Mammary epithelial cell (primary cell): ENCODE measurements around the gene MRPL41.

Experiments used
- EZH2 ChIP-seq: IDR thresholded peaks from 2 replicates; pipeline ENCODE4 v1.6.1; 2012; ENCODE audit warnings: low read length, inconsistent platforms, borderline replicate concordance
- TF ChIP-seq, protein P1 (sequence below), 2 donors: IDR thresholded peaks in 1 of 2; conservative IDR thresholded peaks in 1 of 2; 2 replicates each; pipeline ENCODE4 v1.5.1; 2011 to 2012; ENCODE audit warnings: inconsistent platforms in 2 of 2, low read length in 2 of 2, mild to moderate bottlenecking in 2 of 2, control low read depth in 1 of 2, low read depth in 1 of 2; ENCODE audit not compliant: insufficient read depth in 1 of 2; ENCODE audit errors: extremely low read depth in 1 of 2

DNA sequence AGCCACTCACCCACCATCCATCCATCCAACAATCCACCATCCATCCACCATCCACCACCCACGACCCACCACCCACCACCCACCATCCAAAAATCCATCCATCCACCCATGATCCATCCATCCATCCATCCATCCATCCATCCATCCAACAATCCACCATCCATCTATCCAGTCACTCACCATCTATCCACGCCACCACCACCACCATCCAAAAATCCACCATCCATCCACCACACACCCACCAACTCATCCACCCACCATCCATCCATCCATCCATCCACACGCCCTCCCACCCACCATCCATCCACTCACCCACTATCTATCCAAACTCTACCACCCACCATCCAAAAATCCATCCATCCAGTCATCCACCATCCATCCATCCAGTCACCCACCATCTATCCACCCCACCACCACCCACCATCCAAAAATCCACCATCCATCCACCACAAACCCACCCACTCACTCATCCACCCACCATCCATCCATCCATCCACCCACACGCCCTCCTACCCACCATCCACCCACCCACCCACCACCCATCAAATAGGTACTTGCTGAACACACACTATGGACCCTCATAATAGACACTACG is 18.0 kb downstream of the MRPL41 start:
- TF ChIP-seq, protein P1, sequence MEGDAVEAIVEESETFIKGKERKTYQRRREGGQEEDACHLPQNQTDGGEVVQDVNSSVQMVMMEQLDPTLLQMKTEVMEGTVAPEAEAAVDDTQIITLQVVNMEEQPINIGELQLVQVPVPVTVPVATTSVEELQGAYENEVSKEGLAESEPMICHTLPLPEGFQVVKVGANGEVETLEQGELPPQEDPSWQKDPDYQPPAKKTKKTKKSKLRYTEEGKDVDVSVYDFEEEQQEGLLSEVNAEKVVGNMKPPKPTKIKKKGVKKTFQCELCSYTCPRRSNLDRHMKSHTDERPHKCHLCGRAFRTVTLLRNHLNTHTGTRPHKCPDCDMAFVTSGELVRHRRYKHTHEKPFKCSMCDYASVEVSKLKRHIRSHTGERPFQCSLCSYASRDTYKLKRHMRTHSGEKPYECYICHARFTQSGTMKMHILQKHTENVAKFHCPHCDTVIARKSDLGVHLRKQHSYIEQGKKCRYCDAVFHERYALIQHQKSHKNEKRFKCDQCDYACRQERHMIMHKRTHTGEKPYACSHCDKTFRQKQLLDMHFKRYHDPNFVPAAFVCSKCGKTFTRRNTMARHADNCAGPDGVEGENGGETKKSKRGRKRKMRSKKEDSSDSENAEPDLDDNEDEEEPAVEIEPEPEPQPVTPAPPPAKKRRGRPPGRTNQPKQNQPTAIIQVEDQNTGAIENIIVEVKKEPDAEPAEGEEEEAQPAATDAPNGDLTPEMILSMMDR (conservative IDR thresholded peaks at IDR 0.05 in 1 of 2, IDR thresholded peaks at IDR 0.05 in 1 of 2; ENCODE audit: extremely low read depth in 1 of 2, insufficient read depth in 1 of 2, low read depth in 1 of 2, low read length in 2 of 2), result no peak
- no peak for TF ChIP-seq EZH2
